RPMI7951 (cell line): ENCODE measurements around the gene DACH1. TPM values are rescaled to one million over a fixed set of nuclear protein-coding genes. Genes with fewer than 3 reads are reported as not detected.
A peak's percentile ranks its signal among the peaks of the same experiment; 100 is the strongest.

Experiments used
- DNase-seq: peaks from one replicate; pipeline ENCODE4 v3.0.0-alpha.2; 2012; ENCODE audit warnings: low read depth
- total RNA-seq: library from RNA; depleted of rRNA; stranded (reverse); fragments of >200 nt; shearing (Covaris generic); gene quantifications from 2 replicates; pipeline ENCODE4 v1.2.3, GENCODE V29; 2014

DACH1 gene
- total RNA-seq, 1 experiment from 2014 or later: not detected

- no peak for DNase-seq
These were observed 376.0 kb downstream of the DACH1 start for GRCh38 chr13:71491010-71491409.

- no peak for DNase-seq
These were observed 378.0 kb downstream of the DACH1 start for GRCh38 chr13:71489041-71489440.

DNA sequence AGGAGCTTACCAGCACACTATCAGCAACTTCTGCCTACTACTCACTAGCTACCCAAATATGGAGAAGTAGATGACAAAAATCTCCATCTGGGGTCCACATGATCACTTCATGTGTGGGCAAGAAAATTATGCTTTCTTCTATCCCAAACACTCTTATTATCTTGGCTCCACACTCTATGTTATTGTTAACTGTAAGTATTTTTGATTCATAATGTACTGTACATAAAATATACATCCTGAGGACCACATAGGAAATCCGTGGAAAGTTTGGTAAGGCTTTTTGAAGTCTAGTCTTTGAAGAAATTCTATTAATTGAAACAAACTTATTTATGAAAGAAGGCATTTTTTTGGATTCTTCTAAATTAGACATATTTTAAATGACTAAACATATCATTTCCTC, 378.8 kb downstream of the DACH1 start:
- no peak for DNase-seq

DNA sequence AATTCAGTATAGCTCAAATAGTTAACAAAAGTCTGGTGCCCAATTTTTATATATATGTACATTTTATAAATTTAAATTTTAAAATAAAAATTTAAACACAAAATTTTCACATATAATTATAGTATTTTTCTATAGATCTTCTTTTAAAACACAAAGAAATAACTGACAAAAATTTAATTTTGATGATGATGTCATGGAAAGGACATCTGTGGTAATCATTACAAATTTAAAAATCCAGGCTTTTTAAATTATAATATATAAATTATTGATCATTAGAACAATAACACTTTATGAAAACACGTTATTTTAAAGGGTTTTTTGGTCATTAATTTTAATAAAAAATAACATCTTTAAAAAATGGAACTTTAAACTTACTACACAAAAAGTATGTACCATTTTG, 381.1 kb downstream of the DACH1 start:
- DNase-seq: no peak

DNA sequence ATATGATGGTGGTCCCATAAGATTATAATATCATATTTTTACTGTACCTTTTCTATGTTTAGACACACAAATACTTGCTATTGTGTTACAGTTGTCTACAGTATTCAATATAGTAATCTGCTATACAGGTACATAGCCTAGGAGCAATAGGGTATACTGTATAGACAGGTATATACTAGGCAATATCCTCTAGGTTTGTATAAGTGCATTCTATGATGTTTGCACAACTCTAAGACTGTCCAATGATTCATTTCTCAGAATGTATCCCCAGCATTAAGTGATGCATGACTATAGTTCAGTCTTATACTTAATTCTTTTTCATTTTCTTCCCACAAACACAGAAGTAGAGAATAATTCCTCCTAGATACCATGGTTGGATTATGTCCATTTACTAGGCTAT, 383.3 kb downstream of the DACH1 start:
- DNase-seq: no peak

DNA sequence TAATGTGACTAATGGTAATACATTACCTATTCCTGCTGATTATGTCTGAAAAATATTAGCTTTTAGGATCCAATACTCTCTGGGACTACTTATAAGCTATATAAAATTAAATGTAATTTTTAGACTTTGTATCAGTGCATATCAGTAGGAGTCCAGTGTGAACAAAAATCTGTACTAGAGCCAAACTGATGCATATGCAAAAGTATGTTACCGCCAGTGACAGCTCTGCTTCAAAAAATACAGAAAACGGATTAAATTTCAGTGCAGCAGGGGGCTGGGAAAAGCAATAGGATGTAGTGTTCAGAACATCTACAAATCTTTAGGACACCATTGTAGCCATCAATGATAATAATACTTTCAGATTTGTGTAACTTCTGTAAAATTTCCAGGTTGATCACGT, 385.5 kb downstream of the DACH1 start:
- no peak for DNase-seq

GRCh38 chr13:71481046-71481445, 386.0 kb downstream of the DACH1 start:
- no peak for DNase-seq

GRCh38 chr13:71477735-71478134, 389.3 kb downstream of the DACH1 start:
- peak; percentile 2 for DNase-seq

DNA sequence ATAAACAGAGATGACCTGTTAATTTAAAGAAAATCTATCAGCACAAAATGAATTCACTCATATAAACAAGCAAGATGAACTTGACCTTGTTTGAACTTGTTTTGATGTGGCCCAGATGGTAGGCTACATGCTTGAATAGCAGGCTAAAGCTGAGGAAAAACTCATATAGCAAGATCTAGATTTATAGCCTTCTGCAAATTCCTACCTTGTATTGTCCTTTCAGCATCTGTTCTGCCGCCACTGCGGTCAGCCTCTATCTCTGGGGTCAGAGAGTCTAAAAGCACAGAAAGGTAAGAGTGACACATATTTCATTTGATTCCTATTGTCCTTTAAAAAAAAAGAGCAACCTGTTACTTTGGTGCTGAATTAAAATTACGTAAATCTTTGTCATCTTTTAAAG, 392.1 kb downstream of the DACH1 start:
- no peak for DNase-seq

DNA sequence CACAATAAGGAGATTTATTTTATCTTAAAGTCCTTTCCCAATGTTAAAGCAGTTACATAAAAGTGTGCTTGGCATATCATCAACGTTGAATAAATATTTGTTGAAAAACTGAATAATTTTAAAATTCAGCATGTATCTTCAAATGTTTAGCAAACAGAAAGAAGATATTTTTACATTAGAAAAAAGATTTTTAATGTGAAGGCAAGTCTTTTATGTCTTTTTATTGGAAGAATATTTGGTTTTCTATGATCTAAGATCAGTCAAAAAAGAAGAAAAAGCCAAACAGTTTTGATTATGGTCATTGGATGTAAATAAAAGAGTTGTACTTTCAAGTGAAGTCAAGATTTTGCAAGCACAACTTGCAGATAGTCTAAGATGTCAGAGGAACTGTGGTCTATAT, 397.4 kb downstream of the DACH1 start:
- no peak for DNase-seq

DNA sequence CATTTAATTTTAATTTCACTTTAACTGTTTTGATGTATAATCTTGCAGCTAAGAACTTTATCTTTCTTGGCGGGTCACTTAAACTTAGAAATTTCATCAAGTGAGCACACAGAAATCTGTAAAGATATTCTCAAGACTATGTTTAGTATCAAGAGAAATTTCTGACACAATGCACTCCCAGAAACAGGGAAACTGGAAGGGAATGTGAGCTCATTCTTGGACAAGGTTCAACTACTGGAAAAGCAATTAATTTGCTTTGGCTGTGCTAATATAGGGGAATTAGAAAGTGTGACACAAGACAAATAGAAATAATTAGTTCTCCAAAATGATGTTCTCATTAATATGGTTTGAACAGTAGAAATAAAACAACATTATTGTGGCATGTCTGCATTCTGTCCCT, 402.3 kb downstream of the DACH1 start:
- no peak for DNase-seq

GRCh38 chr13:71461892-71462291, 405.1 kb downstream of the DACH1 start:
- no peak for DNase-seq

GRCh38 chr13:71460211-71460610, 406.8 kb downstream of the DACH1 start:
- no peak for DNase-seq

DNA sequence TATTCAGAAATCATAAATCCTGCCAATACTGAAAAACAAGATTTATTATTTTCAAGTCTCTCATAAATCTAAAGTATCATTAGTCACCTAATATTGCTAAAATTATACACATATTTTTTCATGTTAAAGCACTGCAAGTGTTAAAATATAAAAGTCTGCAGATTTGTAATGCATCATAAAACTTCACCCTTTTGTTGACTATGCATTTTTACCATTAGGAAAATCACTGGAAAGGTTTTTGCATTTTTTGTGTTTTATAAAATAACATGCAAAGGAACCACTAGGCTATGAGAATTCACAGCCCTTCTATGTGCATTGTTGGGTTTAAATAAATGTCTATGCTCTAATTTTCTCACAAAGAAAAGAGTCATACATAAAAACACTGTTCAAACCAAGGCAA, 407.3 kb downstream of the DACH1 start:
- no peak for DNase-seq

- no peak for DNase-seq
These were observed 409.4 kb downstream of the DACH1 start for GRCh38 chr13:71457645-71458044.

GRCh38 chr13:71456136-71456535, 410.9 kb downstream of the DACH1 start:
- DNase-seq: no peak

DNA sequence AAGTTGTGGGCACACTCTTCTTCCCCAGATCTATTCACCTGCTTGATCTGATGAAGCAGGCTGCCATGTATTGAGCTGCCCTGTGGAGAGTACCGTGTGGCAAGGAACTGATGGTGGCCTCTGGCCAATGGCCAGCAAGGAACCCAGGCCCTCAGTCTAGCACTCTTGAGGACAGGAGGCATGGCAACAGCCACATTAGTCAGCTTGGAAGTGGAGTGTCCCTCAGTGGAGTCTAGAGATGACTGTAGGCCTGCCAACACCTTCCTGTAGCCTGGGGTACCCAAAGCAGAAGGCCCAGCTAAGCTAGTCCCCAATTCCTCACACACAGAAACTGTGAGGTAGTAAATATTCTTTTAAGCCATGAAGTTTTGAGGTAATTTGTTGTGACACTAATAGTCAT, 412.5 kb downstream of the DACH1 start:
- DNase-seq: no peak

DNA sequence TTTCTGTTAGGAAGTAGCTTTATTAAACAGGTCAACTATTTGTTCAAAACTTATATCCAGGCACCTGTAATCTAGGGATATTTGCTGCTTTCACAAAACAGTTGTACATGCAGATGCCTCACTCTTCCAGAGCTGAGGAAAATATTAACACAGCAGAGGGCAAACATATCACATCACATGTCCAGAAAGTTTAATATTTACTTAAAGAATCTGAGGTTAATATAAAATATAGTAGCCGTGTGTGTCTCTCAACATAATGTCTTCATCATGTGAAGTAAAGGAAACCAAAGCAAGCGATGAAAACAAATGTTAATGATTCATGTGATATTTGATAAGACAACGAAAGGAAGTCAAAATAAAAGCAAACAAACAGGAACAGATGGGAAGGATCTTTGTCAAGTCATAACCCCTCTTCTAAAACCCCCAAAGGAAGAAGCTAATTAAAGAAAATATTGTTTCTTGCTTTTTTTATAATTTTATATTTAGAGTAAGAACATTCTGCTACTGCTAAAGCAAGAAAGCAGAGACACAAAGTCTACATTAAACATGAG, 418.8 kb downstream of the DACH1 start:
- no peak for DNase-seq

GRCh38 chr13:71437704-71438103, 429.3 kb downstream of the DACH1 start:
- DNase-seq: no peak

- no peak for DNase-seq
These were observed 436.3 kb downstream of the DACH1 start for GRCh38 chr13:71430681-71431080.

DNA sequence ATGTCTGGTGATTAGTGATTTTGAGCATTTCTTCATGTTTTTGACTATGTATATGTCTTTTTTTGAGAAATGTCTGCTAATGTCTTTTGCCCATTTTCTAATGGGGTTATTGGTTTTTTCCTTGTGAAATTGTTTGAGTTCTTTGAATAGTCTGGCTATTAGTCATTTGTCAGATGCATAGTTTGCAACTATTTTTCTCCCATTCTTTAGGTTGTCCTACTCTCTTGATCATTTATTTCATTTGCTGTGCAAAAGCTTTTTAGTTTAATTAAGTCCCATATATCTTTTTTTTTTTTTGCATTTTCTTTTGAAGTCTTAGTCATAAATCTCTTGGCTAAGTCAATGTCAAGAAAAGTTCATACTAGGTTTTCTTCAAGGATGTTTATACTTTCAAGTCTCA, 449.8 kb downstream of the DACH1 start:
- DNase-seq: peak; percentile 1

DNA sequence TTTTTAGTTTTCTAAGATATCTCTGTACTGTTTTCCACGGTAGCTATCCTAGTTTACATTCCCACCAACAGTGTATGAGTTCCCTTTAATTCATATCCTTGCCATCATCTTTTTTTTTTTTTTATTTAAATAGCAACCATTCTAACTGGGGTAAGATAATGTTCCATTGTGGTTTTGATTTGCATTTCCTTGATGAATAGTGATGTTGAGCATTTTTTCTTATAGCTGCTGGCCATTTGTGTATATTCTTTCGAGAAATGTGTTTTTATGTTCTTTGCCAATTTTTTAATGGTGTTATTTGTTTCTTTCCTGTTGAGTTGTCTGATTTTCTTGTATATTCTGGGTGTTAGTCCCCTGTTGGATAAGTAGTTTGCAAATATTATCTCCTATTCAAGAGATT, 454.8 kb downstream of the DACH1 start:
- peak; percentile 0 for DNase-seq

DNA sequence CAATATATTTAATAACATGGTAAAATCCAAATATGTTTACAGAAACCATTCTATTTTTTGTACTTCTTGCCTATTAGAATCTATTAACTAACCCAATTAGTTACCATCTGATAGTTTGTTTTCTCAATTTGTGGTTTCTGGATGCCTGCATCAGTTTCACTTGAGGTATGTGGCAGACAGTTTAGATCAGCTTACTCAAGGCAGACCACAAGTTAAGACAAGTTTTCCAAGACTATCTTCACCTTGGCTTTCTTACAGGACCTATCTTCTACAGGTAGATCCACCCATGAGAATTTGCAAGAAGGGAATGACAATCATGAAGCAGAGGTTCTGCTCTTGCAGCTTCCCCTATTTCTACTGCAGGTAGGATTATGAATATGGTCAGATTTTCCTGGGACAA, 458.6 kb downstream of the DACH1 start:
- no peak for DNase-seq

DNA sequence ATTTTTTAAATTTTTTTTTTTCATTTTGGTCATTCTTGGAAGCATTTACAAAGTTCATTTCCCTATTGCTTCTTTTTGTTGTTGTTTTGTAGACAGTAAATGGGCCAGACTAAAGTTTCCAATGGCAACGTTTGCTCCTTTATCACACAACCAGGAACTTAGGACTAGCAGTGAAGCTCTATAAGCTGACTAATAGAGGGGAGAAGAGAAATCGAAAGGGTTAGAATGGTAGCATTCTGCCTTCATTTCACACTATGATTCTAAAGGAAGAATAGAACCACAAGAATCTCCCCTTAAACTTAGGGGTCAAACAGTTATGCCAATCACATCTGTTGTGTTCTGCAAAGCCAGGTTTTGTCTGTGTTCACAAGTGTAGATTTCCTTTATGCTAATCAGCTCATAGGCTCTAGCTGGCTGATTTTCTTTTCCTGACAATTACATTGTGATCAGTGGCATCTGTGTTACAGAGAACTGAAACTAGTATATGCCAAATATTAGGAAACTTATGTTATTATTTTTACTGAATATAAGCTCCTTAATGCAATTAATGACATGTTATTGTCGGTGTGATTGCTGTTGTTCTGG, 467.3 kb downstream of the DACH1 start:
- no peak for DNase-seq
